Measurements from ENCODE around the gene NLK. TPM values are rescaled to one million over a fixed set of nuclear protein-coding genes. Genes with fewer than 3 reads are reported as not detected.
"Not testable (repeated sequence)": the region's sequence is repeated elsewhere in the genome, so short reads cannot be mapped to it uniquely, and the experiment has no call there.

Gene NLK
- polyA plus RNA-seq, 1 experiment, result 24.5 TPM

DNA sequence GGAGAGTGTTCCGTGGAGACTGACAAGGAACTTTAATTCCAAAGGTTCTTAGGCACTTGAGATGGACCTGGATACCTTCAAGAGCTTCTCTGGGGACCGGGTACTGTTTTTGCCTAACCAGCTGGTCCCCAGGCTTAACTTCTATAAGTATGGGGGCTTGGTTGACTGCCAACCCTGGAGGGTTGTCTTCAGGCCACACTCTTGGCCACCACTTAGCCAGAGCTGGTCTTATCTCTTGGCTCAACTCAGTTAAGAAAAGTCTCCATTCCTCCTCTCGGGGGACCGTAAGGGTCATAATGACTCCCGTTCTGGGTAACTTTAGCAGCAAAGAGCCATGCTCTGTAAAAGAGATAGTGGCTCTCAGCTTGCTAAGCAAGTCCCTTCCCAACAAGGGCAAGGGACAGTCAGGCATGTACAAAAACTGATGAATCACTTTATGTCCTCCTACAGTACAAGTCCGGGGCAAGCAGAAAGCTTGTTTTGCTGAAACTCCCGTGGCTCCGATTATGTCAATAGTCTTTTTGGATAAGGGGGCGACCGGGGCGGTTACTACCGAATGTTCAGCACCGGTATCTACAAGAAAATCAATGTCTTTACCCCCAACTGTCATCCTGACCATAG is 193.7 kb downstream of the NLK start:
- H3K27ac ChIP-seq (ENCODE audit: low read depth, low read length); H3K9me3 ChIP-seq (ENCODE audit: control insufficient read depth, insufficient read depth, low read length); POLR2A ChIA-PET; DNase-seq (ENCODE audit: low read depth, low spot score); H3K4me3 ChIP-seq (ENCODE audit: low read depth, low read length): not testable (repeated sequence)
- H3K27me3 ChIP-seq (ENCODE audit: control insufficient read depth, insufficient read depth, low read length), result peaks cover 20% of the 10 kb centered on the region
- CTCF ChIA-PET, result interaction anchor here (1.4 to 7.2 kb wide), 2 partner anchors 14 to 342 kb away, joined by 3 to 42 read pairs; no protein-coding TSS in a partner anchor

DNA sequence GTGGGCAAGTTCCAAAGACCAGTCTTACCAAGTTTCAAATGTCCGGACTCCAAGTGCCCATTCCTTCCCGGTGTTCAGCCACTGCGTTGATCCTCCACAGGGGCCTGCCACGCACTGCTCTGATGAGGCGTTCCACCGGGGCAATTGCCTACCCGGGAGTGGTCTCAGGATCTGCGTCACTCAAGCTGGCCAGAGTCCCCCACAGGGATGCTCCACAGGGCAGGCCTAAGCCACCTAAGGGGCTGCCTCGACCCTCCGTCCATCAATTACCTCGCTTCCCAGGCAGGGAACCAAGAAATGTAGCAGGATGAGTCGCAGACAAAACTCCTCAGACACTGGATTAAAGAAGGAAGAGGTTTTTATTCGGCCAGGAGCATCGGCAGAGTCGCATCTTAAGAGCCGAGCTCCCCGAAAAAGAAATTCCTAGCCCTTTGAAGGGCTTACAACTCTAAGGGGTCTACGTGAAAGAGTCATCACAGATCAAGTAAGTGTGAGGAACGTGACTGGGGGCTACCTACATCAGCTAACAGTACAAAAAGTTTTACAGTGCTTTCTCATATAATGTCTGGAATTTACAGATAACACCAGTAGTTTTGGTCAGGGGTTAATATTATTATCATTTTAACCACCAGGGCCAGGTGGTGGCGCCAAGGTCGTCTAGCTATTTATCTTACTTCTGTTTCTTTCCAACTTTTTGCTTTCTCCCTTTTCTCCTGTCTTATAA is 196.2 kb downstream of the NLK start:
- H3K4me3 ChIP-seq (ENCODE audit: low read depth, low read length); H3K27ac ChIP-seq (ENCODE audit: low read depth, low read length); H3K9me3 ChIP-seq (ENCODE audit: control insufficient read depth, insufficient read depth, low read length); POLR2A ChIA-PET; DNase-seq (ENCODE audit: low read depth, low spot score); CTCF ChIA-PET: not testable (repeated sequence)
- peaks cover 12% of the 10 kb centered on the region for H3K27me3 ChIP-seq (ENCODE audit: control insufficient read depth, insufficient read depth, low read length)

DNA sequence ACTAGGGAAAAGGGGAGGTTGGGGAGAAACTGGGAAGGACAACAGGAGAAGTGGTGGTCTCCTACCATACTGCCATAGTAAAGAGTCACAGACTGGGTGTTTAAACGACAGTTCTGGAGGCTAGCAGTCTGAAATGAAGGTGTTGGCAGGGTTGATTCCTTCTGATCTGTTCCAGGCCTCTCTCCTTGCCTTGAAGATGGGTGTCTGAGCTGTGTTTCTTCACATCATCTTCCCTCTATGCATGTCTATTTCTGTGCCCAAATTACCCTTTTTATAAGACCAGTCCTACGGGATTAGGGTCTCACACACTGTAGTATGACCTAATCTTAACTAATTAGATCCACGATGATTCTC is 196.8 kb downstream of the NLK start:
- no peak for DNase-seq (ENCODE audit: low read depth, low spot score)
- Histone ChIP-seq H3K27me3 (ENCODE audit: control insufficient read depth, insufficient read depth, low read length) (peaks cover 15% of the 10 kb centered on the region), H3K4me3 (ENCODE audit: low read depth, low read length) (no peak overlapping the region), H3K27ac (ENCODE audit: low read depth, low read length) (no peak overlapping the region), H3K9me3 (ENCODE audit: control insufficient read depth, insufficient read depth, low read length) (no peaks in the 10 kb centered on the region)
- POLR2A ChIA-PET, result no interaction called here
- CTCF ChIA-PET, result no interaction called here
- TF ChIP-seq, protein P1, sequence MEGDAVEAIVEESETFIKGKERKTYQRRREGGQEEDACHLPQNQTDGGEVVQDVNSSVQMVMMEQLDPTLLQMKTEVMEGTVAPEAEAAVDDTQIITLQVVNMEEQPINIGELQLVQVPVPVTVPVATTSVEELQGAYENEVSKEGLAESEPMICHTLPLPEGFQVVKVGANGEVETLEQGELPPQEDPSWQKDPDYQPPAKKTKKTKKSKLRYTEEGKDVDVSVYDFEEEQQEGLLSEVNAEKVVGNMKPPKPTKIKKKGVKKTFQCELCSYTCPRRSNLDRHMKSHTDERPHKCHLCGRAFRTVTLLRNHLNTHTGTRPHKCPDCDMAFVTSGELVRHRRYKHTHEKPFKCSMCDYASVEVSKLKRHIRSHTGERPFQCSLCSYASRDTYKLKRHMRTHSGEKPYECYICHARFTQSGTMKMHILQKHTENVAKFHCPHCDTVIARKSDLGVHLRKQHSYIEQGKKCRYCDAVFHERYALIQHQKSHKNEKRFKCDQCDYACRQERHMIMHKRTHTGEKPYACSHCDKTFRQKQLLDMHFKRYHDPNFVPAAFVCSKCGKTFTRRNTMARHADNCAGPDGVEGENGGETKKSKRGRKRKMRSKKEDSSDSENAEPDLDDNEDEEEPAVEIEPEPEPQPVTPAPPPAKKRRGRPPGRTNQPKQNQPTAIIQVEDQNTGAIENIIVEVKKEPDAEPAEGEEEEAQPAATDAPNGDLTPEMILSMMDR (IDR thresholded peaks at IDR 0.05; ENCODE audit: low read depth, low read length), result no peak

DNA sequence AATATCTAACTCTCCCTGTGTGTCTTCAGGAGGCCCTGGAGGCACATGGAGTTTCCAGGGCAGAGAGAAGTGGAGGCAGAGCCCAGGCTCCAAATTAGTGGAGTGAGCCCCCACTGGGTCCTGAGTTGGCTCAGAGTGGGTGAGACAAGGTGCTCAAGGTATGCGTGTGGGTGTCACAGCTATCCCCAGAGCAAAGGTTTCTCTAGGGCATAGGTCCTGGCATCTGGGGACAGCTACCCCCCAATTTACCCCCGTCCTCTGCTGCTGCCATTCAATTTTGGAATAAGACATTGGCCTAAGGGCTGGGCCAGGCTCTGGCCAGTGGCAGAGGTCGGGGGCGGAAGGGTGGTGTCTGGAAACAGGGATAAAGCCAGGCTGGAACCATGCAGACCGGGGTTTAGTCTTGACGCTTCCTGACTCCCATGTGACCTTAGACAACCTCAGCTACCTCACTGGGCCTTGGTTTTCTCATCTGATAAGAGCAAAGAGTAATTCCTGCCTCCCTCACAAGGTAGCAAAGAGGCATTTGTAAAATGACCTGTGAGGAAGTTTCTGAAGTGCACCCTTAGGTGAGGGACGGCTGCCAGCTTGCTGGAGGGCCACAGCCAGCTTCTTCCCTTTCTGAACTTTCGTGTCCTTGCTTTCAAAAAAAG is 198.3 kb downstream of the NLK start:
- ChIA-PET POLR2A (no interaction called here), CTCF (interaction anchor here (0.6 to 1.7 kb wide), 2 partner anchors 11 to 29 kb away, joined by 4 to 8 read pairs; no protein-coding TSS in a partner anchor)
- Histone ChIP-seq H3K27ac (ENCODE audit: low read depth, low read length) (no peak overlapping the region), H3K4me3 (ENCODE audit: low read depth, low read length) (no peak overlapping the region), H3K27me3 (ENCODE audit: control insufficient read depth, insufficient read depth, low read length) (peaks cover 16% of the 10 kb centered on the region), H3K9me3 (ENCODE audit: control insufficient read depth, insufficient read depth, low read length) (no peaks in the 10 kb centered on the region)
- no peak for DNase-seq (ENCODE audit: low read depth, low spot score)
- TF ChIP-seq, protein P1 (IDR thresholded peaks at IDR 0.05; ENCODE audit: low read depth, low read length), result no peak

DNA sequence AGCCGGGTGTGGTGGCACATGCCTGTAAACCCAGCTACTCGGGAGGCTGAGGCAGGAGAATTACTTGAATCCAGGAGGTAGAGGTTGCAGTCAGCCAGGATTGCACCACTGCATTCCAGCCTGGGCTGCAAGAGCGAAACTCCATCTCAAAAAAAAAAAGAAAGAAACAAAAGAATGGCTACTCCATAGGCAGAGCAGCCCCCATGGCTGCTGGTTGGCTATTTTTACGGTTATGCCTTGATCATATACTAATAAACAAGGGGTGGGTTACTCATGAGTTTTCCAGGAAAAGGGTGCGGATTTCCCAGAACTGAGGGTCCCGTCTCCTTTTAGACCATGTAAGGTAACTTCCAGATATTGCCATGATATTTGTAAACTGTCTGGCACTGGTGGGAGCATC is 200.3 kb downstream of the NLK start:
- no peak for DNase-seq (ENCODE audit: low read depth, low spot score)
- Histone ChIP-seq H3K27ac (ENCODE audit: low read depth, low read length) (no peak overlapping the region), H3K4me3 (ENCODE audit: low read depth, low read length) (no peak overlapping the region), H3K9me3 (ENCODE audit: control insufficient read depth, insufficient read depth, low read length) (no peaks in the 10 kb centered on the region), H3K27me3 (ENCODE audit: control insufficient read depth, insufficient read depth, low read length) (peaks cover 19% of the 10 kb centered on the region)
- TF ChIP-seq, protein P1 (IDR thresholded peaks at IDR 0.05; ENCODE audit: low read depth, low read length), result no peak
- CTCF ChIA-PET, result interaction anchor here (1.4 kb wide), 1 partner anchor 9 kb away, joined by 3 read pairs; no protein-coding TSS in a partner anchor
- POLR2A ChIA-PET, result no interaction called here

DNA sequence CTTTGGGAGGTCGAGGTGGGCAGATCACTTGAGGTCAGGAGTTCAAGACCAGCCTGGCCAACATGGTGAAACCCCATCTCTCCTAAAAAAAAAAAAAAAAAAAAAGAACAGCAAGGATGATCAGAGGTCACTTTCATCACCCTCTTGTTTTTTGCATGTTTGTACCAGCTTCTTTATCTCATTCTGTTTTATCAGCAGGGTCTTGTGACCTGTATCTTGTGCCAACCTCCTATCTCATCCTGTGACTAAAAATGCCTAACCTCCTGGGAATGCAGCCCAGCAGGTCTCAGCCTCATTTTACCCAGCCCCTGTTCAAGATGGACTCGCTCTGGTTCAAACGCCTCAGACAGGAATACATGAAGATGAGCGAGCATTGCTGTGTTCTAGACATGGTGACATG is 200.8 kb downstream of the NLK start:
- H3K4me3 ChIP-seq (ENCODE audit: low read depth, low read length); H3K27ac ChIP-seq (ENCODE audit: low read depth, low read length); POLR2A ChIA-PET; DNase-seq (ENCODE audit: low read depth, low spot score); CTCF ChIA-PET; H3K9me3 ChIP-seq (ENCODE audit: control insufficient read depth, insufficient read depth, low read length): not testable (repeated sequence)
- H3K27me3 ChIP-seq (ENCODE audit: control insufficient read depth, insufficient read depth, low read length), result peaks cover 21% of the 10 kb centered on the region
